Ishikawa (cell line): ENCODE data around the gene COX4I1.

ENCODE experiments used
- CEBPB ChIP-seq: IDR thresholded peaks from 2 replicates; pipeline ENCODE4 v1.6.1; 2012
- CREB1 ChIP-seq: IDR thresholded peaks from 2 replicates; pipeline ENCODE4 v1.6.1; 2012; ENCODE audit warnings: low read depth
- EGR1 ChIP-seq: IDR thresholded peaks from 2 replicates; pipeline ENCODE4 v1.6.1; 2012
- EP300 ChIP-seq: IDR thresholded peaks from 2 replicates; pipeline ENCODE4 v1.6.1; 2012; ENCODE audit warnings: borderline replicate concordance
- FOXM1 ChIP-seq: IDR thresholded peaks from 2 replicates; pipeline ENCODE4 v1.6.1; 2012; ENCODE audit warnings: low read depth, borderline replicate concordance
- NFIC ChIP-seq: IDR thresholded peaks from 2 replicates; pipeline ENCODE4 v1.6.1; 2012
- RAD21 ChIP-seq: IDR thresholded peaks from 2 replicates; pipeline ENCODE4 v1.6.1; 2012; ENCODE audit warnings: low read depth
- TAF1 ChIP-seq: IDR thresholded peaks from 2 replicates; pipeline ENCODE4 v1.6.1; 2012; ENCODE audit warnings: low read depth, mild to moderate bottlenecking
- TCF12 ChIP-seq: IDR thresholded peaks from 2 replicates; pipeline ENCODE4 v1.6.1; 2012; ENCODE audit warnings: low read depth
- TEAD4 ChIP-seq: IDR thresholded peaks from 2 replicates; pipeline ENCODE4 v1.6.1; 2012
- YY1 ChIP-seq: IDR thresholded peaks from 2 replicates; pipeline ENCODE4 v1.6.1; 2012; ENCODE audit warnings: low read depth
- ZBTB7A ChIP-seq: IDR thresholded peaks from 2 replicates; pipeline ENCODE4 v1.6.1; 2012; ENCODE audit warnings: low read depth
- TF ChIP-seq, protein P1 (sequence below): IDR thresholded peaks from 2 replicates; pipeline ENCODE4 v1.6.1; 2012; ENCODE audit warnings: low read depth, mild to moderate bottlenecking
- TF ChIP-seq, protein P2 (sequence below): IDR thresholded peaks from 2 replicates; pipeline ENCODE4 v1.6.1; 2012
- TF ChIP-seq, protein P3 (sequence below): IDR thresholded peaks from 2 replicates; pipeline ENCODE4 v1.6.1; 2012

COX4I1 gene

DNA sequence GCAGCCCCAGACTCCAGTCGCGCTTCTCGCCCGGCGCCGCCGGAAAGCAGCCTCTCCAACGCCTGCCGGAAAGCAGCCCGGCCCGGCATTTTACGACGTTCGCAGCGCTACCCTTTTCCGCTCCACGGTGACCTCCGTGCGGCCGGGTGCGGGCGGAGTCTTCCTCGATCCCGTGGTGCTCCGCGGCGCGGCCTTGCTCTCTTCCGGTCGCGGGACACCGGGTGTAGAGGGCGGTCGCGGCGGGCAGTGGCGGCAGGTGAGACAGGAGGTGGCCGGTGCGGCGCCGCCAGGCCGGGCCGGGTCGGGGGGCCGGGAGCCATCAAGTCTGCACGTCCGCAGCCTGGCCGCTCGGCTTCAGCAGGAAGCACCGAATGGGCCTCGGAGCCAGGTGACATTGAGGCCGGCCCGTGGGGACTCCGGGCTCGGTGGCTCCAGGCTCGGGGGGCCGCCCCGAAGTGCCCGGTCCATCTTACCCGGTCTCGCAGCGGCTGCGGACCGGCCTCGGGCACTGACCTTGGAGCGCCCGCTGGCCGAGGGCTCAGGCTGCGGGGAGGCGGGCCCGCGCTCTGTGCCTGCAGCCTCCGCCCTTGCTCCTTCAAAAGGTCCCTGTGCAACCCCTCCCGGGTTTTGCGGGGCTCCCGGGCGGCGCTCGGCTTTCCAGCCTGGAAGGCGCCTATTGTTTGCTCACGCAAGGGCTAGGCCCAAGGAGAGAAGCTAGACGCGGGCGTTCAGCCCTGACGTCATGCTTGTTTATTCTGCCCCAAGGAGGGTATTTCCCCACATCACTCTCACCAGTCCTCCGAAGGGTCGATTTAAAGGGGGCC is at the start of gene COX4I1, which contains the start of gene EMC8:
Gene COX4I1 (plus strand): TSS at position 199 of the 824 bp plus-strand sequence. CDS start 1,511 bp downstream, outside the sequence.
Gene EMC8 (minus strand): TSS at position 48 of the 824 bp plus-strand sequence. CDS start 249 bp downstream, outside the sequence.
- TF ChIP-seq FOXM1 (no peak), TAF1 (peak; percentile 96), NFIC (no peak; the same call in 1 of the 2 replicates), CEBPB (no peak), CREB1 (peak; percentile 54; the same call in 1 of the 2 replicates), ZBTB7A (no peak), EGR1 (no peak), EP300 (no peak), TCF12 (0 out of 2 replicates have a peak, but pooled peaks have one; percentile 64), TEAD4 (peak; percentile 39), YY1 (peak; percentile 68), RAD21 (no peak)
- TF ChIP-seq, protein P1, sequence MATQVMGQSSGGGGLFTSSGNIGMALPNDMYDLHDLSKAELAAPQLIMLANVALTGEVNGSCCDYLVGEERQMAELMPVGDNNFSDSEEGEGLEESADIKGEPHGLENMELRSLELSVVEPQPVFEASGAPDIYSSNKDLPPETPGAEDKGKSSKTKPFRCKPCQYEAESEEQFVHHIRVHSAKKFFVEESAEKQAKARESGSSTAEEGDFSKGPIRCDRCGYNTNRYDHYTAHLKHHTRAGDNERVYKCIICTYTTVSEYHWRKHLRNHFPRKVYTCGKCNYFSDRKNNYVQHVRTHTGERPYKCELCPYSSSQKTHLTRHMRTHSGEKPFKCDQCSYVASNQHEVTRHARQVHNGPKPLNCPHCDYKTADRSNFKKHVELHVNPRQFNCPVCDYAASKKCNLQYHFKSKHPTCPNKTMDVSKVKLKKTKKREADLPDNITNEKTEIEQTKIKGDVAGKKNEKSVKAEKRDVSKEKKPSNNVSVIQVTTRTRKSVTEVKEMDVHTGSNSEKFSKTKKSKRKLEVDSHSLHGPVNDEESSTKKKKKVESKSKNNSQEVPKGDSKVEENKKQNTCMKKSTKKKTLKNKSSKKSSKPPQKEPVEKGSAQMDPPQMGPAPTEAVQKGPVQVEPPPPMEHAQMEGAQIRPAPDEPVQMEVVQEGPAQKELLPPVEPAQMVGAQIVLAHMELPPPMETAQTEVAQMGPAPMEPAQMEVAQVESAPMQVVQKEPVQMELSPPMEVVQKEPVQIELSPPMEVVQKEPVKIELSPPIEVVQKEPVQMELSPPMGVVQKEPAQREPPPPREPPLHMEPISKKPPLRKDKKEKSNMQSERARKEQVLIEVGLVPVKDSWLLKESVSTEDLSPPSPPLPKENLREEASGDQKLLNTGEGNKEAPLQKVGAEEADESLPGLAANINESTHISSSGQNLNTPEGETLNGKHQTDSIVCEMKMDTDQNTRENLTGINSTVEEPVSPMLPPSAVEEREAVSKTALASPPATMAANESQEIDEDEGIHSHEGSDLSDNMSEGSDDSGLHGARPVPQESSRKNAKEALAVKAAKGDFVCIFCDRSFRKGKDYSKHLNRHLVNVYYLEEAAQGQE, result no peak
- TF ChIP-seq, protein P2, sequence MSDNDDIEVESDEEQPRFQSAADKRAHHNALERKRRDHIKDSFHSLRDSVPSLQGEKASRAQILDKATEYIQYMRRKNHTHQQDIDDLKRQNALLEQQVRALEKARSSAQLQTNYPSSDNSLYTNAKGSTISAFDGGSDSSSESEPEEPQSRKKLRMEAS, result no peak; the same call in 1 of the 2 replicates
- TF ChIP-seq, protein P3, sequence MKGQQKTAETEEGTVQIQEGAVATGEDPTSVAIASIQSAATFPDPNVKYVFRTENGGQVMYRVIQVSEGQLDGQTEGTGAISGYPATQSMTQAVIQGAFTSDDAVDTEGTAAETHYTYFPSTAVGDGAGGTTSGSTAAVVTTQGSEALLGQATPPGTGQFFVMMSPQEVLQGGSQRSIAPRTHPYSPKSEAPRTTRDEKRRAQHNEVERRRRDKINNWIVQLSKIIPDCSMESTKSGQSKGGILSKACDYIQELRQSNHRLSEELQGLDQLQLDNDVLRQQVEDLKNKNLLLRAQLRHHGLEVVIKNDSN, result no peak

DNA sequence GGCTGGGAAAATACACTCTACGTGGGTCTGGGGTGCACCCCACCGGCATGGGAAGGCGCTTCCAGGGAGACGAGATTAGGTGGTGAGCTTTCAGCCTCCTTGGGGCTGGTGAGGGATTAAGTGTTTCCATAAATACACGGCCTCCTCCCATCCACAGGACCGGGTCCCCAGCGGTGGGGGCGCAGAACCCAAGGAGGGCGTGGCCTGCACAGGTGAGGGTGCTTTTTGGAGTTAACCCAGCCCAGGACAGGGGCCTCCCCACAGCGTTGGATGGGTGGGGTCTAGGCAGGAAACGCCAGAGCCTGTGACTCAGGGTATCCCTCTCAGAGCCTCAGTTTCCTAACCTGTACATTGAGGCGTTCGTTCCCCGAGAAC is 49.7 kb upstream of the COX4I1 start:
- TF ChIP-seq TCF12, result no peak
- no peak for TF ChIP-seq RAD21
- no peak for TF ChIP-seq FOXM1
- TF ChIP-seq ZBTB7A, result peak; percentile 32
- TF ChIP-seq, protein P2, result no peak
- no peak for TF ChIP-seq EP300

DNA sequence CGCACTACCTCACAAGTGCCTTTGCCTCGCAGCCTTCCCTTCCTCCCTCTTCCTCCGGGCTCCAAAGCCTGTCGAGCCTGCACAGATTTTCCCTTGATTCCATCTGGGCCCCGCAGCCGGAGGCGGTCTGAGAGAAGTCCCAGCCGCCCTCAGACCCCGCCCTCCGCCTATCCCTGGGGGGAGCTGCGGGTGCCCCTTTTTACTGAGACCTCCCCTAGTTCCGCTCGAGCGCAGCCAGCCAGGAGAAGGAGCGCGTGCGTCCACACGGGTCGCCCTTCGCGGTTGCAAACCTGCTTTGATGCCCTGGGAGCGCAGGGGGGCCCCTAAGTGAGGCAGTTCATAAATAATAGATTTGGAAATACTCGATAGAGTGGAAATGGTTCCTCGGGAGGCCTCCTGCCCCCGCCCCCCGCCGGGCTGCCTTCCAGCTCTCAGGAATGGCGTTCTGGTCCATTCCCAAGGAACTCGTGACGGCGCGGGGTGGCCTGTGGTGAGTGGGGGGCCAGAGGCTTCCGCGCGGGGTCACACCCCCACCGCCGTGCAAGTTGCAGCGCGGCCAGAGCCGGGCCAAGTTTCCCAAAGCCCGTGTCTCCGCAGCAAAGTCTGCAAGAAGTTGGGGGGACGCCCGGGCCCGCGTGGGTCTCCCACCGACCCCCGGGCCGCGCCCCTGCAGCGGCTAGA is 49.2 kb upstream of the COX4I1 start:
- TF ChIP-seq NFIC (peak; percentile 67), TAF1 (peak; percentile 55), TCF12 (peak; percentile 70), RAD21 (no peak; the same call in 1 of the 2 replicates), EP300 (0 out of 2 replicates have a peak, but pooled peaks have one; percentile 17), TEAD4 (no peak), CREB1 (no peak; the same call in 1 of the 2 replicates), CEBPB (0 out of 2 replicates have a peak, but pooled peaks have one; percentile 2), ZBTB7A (peak; percentile 52; the same call in 1 of the 2 replicates), FOXM1 (no peak), YY1 (no peak)
- TF ChIP-seq, protein P2, result peak; percentile 65; the same call in 1 of the 2 replicates
- TF ChIP-seq, protein P1, result no peak
- TF ChIP-seq, protein P3, result no peak; the same call in 1 of the 2 replicates

DNA sequence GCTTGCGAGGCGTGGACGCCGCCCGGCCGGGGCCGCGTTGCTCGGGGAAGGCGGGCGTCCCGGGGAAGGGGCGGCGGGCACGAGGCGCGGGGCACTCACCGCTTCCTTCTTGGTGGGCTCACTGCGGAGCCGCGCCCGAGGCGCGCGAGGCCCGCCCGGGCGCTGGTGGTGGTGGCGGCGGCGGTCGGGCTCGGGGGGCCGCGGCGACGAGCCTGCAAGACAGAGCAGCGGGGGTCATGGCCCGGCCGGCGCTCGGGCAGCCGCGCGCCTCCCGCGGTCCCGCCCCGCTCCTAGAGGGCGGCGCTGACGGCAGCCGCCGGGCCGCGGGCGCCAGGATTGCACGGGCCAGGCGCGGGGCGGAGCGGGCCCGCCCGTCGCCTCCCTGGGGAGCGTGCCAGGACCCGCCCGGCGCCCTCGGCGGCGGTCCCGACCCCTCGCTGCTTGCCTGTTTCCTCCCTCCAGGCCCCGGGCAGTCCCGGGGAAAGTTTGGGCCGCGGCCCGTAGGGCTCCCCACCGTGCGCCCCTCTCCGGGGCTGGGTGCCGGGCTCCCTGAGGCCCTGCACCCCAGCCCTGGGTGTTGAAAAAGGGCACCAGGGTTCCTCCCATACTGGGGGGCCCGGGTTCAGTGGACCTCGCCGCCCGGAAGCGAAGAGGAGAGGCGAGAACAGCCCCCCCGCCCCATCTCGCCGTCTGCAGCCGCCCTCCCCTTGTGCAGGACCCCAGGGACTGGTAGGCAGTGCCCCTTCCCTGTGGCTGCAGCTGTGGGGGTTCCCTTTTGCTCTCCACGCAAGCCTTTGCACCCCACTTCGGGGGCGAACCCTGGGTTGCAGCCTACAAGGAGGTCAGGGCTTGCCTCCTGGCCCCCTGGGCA is 48.4 kb upstream of the COX4I1 start, which contains the start of gene C16orf74:
Gene C16orf74 (minus strand): TSS at position 270 of the 871 bp plus-strand sequence. CDS start 15,879 bp downstream, outside the sequence.
- 0 out of 2 replicates have a peak, but pooled peaks have one; percentile 28 for TF ChIP-seq TEAD4
- TF ChIP-seq NFIC, result peak; percentile 63
- TF ChIP-seq, protein P3, result 0 out of 2 replicates have a peak, but pooled peaks have one; percentile 7
- no peak for TF ChIP-seq FOXM1
